H9 (cell line): ENCODE data around the gene CARD11. TPM values are rescaled to one million over a fixed set of nuclear protein-coding genes. Genes with fewer than 3 reads are reported as not detected.

Experiments used
- DNase-seq: peaks from one replicate; pipeline ENCODE4 v3.0.0-alpha.2; 2017
- H2AFZ ChIP-seq: one replicate; pipeline ENCODE4 v1.6.1; 2013; ENCODE audit warnings: mild to moderate bottlenecking, low read length, control low read depth, moderate library complexity
- H2AK5ac ChIP-seq: 2 replicates; pipeline ENCODE4 v1.6.1; 2013; ENCODE audit warnings: low read length, control low read depth, mixed read lengths; ENCODE audit not compliant: insufficient read length
- H2BK120ac ChIP-seq: one replicate; pipeline ENCODE4 v1.6.1; 2013; ENCODE audit warnings: low read depth, mild to moderate bottlenecking, low read length, control low read depth, inconsistent platforms; ENCODE audit not compliant: poor library complexity, severe bottlenecking
- H2BK12ac ChIP-seq: 2 replicates; pipeline ENCODE4 v1.6.1; 2013; ENCODE audit warnings: low read length, control low read depth, mixed read lengths, low read depth; ENCODE audit not compliant: insufficient read length
- H2BK15ac ChIP-seq: 2 replicates; pipeline ENCODE4 v1.6.1; 2013; ENCODE audit warnings: low read depth, low read length, control low read depth
- H2BK20ac ChIP-seq: one replicate; pipeline ENCODE4 v1.6.1; 2013; ENCODE audit warnings: low read depth, mild to moderate bottlenecking, low read length, control low read depth, inconsistent platforms; ENCODE audit not compliant: poor library complexity, severe bottlenecking
- H2BK5ac ChIP-seq: 2 replicates; pipeline ENCODE4 v1.6.1; 2013; ENCODE audit warnings: low read length, control low read depth, mixed read lengths; ENCODE audit not compliant: insufficient read length
- H3K14ac ChIP-seq: 2 replicates; pipeline ENCODE4 v1.6.1; 2013; ENCODE audit warnings: low read length, control low read depth; ENCODE audit not compliant: insufficient read depth
- H3K18ac ChIP-seq: 2 replicates; pipeline ENCODE4 v1.6.1; 2013; ENCODE audit warnings: low read depth, mild to moderate bottlenecking, mixed read lengths, low read length, control low read depth; ENCODE audit not compliant: insufficient read length
- H3K23ac ChIP-seq: 2 replicates; pipeline ENCODE4 v1.6.1; 2013; ENCODE audit warnings: low read length, control low read depth, mixed read lengths, low read depth; ENCODE audit not compliant: insufficient read length
- H3K23me2 ChIP-seq: 2 replicates; pipeline ENCODE4 v1.6.1; 2013; ENCODE audit warnings: low read depth, mild to moderate bottlenecking, mixed read lengths, low read length, control low read depth; ENCODE audit not compliant: insufficient read length, poor library complexity, severe bottlenecking
- H3K27ac ChIP-seq: 2 replicates; pipeline ENCODE4 v1.5.1; 2013; ENCODE audit warnings: low read length, control low read depth, mixed read lengths, low read depth; ENCODE audit not compliant: insufficient read length
- H3K27me3 ChIP-seq: 2 replicates; pipeline ENCODE4 v1.6.1; 2013; ENCODE audit warnings: low read length, control low read depth, inconsistent platforms; ENCODE audit not compliant: insufficient read depth
- H3K4ac ChIP-seq: 2 replicates; pipeline ENCODE4 v1.6.1; 2013; ENCODE audit warnings: low read depth, mild to moderate bottlenecking, control low read depth, inconsistent platforms, low read length, moderate library complexity
- H3K4me1 ChIP-seq: 2 replicates; pipeline ENCODE4 v1.6.1; 2013; ENCODE audit warnings: low read length, control low read depth, inconsistent platforms; ENCODE audit not compliant: insufficient read depth
- H3K4me2 ChIP-seq: 2 replicates; pipeline ENCODE4 v1.6.1; 2013; ENCODE audit warnings: low read length, control low read depth, mixed read lengths; ENCODE audit not compliant: insufficient read length, insufficient read depth
- H3K56ac ChIP-seq: 2 replicates; pipeline ENCODE4 v1.6.1; 2013; ENCODE audit warnings: low read depth, mild to moderate bottlenecking, mixed read lengths, low read length, control low read depth; ENCODE audit not compliant: insufficient read length
- H3K79me1 ChIP-seq: 2 replicates; pipeline ENCODE4 v1.6.1; 2013; ENCODE audit warnings: low read depth, mild to moderate bottlenecking, moderate library complexity, low read length, control low read depth, inconsistent platforms; ENCODE audit not compliant: insufficient read depth, poor library complexity, severe bottlenecking
- H3K79me2 ChIP-seq: 2 replicates; pipeline ENCODE4 v1.6.1; 2013; ENCODE audit warnings: low read length, control low read depth, inconsistent platforms; ENCODE audit not compliant: insufficient read depth
- H3K9ac ChIP-seq: 2 replicates; pipeline ENCODE4 v1.6.1; 2013; ENCODE audit warnings: low read length, control low read depth, mixed read lengths; ENCODE audit not compliant: insufficient read length; ENCODE audit errors: extremely low read depth
- H3K9me3 ChIP-seq: one replicate; pipeline ENCODE4 v1.6.1; 2013; ENCODE audit warnings: low read depth, low read length, inconsistent platforms; ENCODE audit not compliant: control insufficient read depth
- H3T11ph ChIP-seq: one replicate; pipeline ENCODE4 v1.6.1; 2013; ENCODE audit warnings: mild to moderate bottlenecking, low read length, control low read depth, inconsistent platforms
- H4K20me1 ChIP-seq: one replicate; pipeline ENCODE4 v1.6.1; 2013; ENCODE audit not compliant: control insufficient read depth, insufficient read length, insufficient read depth
- H4K5ac ChIP-seq: 2 replicates; pipeline ENCODE4 v1.6.1; 2013; ENCODE audit warnings: low read depth, mild to moderate bottlenecking, mixed read lengths, low read length, control low read depth; ENCODE audit not compliant: insufficient read length
- H4K8ac ChIP-seq: replicated peaks from 2 replicates; pipeline ENCODE4 v1.6.1; 2013; ENCODE audit warnings: low read length, control low read depth, mixed read lengths, low read depth; ENCODE audit not compliant: insufficient read length
- H4K91ac ChIP-seq: 2 replicates; pipeline ENCODE4 v1.6.1; 2013; ENCODE audit warnings: low read depth, mild to moderate bottlenecking, moderate library complexity, mixed read lengths, low read length, control low read depth; ENCODE audit not compliant: insufficient read length
- H3K27ac Mint-ChIP-seq, 3 experiments: 2 replicates in 2 of 3; 3 replicates in 1 of 3; pipeline ENCODE4 v1.8.0; 2020 to 2021; ENCODE audit warnings: mixed read lengths in 3 of 3, mild to moderate bottlenecking in 1 of 3, moderate library complexity in 1 of 3
- H3K27me3 Mint-ChIP-seq: 2 replicates; pipeline ENCODE4 v1.8.0; 2021; ENCODE audit warnings: low read depth, mild to moderate bottlenecking, moderate library complexity, mixed read lengths
- H3K36me3 Mint-ChIP-seq, 3 experiments: 2 replicates in 2 of 3; 3 replicates in 1 of 3; pipeline ENCODE4 v1.8.0; 2020 to 2021; ENCODE audit warnings: low read depth in 3 of 3, mixed read lengths in 3 of 3; ENCODE audit not compliant: insufficient read depth in 1 of 3
- H3K4me1 Mint-ChIP-seq, 2 experiments: 2 replicates each; pipeline ENCODE4 v1.8.0; 2020; ENCODE audit warnings: mixed read lengths in 2 of 2
- H3K4me3 Mint-ChIP-seq, 2 experiments: 2 replicates in 1 of 2; 3 replicates in 1 of 2; pipeline ENCODE4 v1.8.0; 2020 to 2021; ENCODE audit warnings: mild to moderate bottlenecking in 2 of 2, mixed read lengths in 2 of 2, moderate library complexity in 1 of 2
- H3K9me3 Mint-ChIP-seq, 2 experiments: 2 replicates in 1 of 2; 3 replicates in 1 of 2; pipeline ENCODE4 v1.8.0; 2020; ENCODE audit warnings: mild to moderate bottlenecking in 2 of 2, mixed read lengths in 2 of 2, moderate library complexity in 1 of 2
- WGBS: extraction: QIAGEN DNeasy Blood & Tissue Kit; methylation state at CpG from one replicate; pipeline ENCODE4 v1.1.7; 2013; ENCODE audit warnings: missing lambda C conversion rate, low lambda C conversion rate, mixed read lengths; ENCODE audit not compliant: insufficient read length; ENCODE audit errors: extremely low coverage; 5-methylcytosine and 5-hydroxymethylcytosine counted together
- total RNA-seq: library from RNA; stranded (reverse); gene quantifications from 2 replicates; pipeline ENCODE4 v1.2.1, GENCODE V29; 2021
- TF ChIP-seq, protein P1 (sequence below): fragments of 200-600 bp; sonication (generic); conservative IDR thresholded peaks from 3 replicates; pipeline ENCODE4 v1.8.0; 2021; ENCODE audit warnings: antibody characterized with exemption, mild to moderate bottlenecking

Gene CARD11
- total RNA-seq, 1 experiment from 2014 or later = 20.0 TPM

DNA sequence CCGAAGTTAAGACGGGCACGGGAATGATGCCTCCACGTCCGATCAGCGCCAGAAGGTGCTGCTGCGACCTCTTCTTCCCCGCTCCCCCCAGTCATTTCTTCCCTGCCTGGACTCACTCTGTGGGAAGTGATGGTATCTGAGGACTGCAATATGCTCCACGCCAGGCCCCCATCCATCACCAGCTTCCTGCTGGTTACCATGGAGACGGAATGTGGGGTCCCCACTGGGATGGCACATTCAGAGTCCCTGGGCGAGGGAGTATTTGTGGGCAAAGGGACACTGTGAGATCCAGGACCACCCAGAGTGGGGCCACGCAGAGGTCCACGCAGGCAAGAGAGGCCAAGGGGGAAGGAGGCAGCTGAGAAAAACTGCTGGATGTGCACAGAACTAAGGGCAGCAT lies 39.7 kb downstream of the CARD11 start:
- H3K27ac Mint-ChIP-seq = peak overlapping the region in 1 of 3 experiments; percentile 58; a peak in 1 of 7 replicates
- Histone ChIP-seq H3K9ac (no peak overlapping the region), H3K4me1 (0 out of 2 replicates have a peak, but pooled peaks cover 2% of the 10 kb centered on the region), H2BK12ac (no peak overlapping the region), H2BK15ac (no peak overlapping the region), H2BK20ac (no peak overlapping the region), H4K91ac (no peak overlapping the region), H3K4ac (no peak overlapping the region), H3K23ac (no peak overlapping the region), H2BK120ac (no peak overlapping the region), H3K79me2 (no peaks in the 10 kb centered on the region), H2AK5ac (no peak overlapping the region), H2BK5ac (no peak overlapping the region), H4K5ac (no peak overlapping the region), H3K27me3 (no peaks in the 10 kb centered on the region), H3T11ph (no peak overlapping the region), H4K20me1 (peaks cover 2% of the 10 kb centered on the region), H3K56ac (no peak overlapping the region), H3K27ac (no peak overlapping the region), H3K23me2 (no peaks in the 10 kb centered on the region), H2AFZ (no peak overlapping the region), H4K8ac (no peak overlapping the region), H3K14ac (no peak overlapping the region), H3K79me1 (no peaks in the 10 kb centered on the region), H3K18ac (no peak overlapping the region), H3K4me2 (no peak overlapping the region), H3K9me3 (no peaks in the 10 kb centered on the region)
- DNase-seq = no peak
- peaks cover 3% of the 10 kb centered on the region in 2 experiments; a peak in 2 of 4 replicates for H3K4me1 Mint-ChIP-seq
- H3K4me3 Mint-ChIP-seq = no peak overlapping the region
- no peaks in the 10 kb centered on the region; a peak in 2 of 7 replicates for H3K36me3 Mint-ChIP-seq
- WGBS = no CpG with 5 or more reads among the region's 13 CpGs
- no peaks in the 10 kb centered on the region; the same call in none of the 2 replicates for H3K27me3 Mint-ChIP-seq
- no peaks in the 10 kb centered on the region for H3K9me3 Mint-ChIP-seq
- TF ChIP-seq, protein P1, sequence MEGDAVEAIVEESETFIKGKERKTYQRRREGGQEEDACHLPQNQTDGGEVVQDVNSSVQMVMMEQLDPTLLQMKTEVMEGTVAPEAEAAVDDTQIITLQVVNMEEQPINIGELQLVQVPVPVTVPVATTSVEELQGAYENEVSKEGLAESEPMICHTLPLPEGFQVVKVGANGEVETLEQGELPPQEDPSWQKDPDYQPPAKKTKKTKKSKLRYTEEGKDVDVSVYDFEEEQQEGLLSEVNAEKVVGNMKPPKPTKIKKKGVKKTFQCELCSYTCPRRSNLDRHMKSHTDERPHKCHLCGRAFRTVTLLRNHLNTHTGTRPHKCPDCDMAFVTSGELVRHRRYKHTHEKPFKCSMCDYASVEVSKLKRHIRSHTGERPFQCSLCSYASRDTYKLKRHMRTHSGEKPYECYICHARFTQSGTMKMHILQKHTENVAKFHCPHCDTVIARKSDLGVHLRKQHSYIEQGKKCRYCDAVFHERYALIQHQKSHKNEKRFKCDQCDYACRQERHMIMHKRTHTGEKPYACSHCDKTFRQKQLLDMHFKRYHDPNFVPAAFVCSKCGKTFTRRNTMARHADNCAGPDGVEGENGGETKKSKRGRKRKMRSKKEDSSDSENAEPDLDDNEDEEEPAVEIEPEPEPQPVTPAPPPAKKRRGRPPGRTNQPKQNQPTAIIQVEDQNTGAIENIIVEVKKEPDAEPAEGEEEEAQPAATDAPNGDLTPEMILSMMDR = no peak
